ENCODE data around the gene PPP1R12B.

Gene PPP1R12B, protein sequence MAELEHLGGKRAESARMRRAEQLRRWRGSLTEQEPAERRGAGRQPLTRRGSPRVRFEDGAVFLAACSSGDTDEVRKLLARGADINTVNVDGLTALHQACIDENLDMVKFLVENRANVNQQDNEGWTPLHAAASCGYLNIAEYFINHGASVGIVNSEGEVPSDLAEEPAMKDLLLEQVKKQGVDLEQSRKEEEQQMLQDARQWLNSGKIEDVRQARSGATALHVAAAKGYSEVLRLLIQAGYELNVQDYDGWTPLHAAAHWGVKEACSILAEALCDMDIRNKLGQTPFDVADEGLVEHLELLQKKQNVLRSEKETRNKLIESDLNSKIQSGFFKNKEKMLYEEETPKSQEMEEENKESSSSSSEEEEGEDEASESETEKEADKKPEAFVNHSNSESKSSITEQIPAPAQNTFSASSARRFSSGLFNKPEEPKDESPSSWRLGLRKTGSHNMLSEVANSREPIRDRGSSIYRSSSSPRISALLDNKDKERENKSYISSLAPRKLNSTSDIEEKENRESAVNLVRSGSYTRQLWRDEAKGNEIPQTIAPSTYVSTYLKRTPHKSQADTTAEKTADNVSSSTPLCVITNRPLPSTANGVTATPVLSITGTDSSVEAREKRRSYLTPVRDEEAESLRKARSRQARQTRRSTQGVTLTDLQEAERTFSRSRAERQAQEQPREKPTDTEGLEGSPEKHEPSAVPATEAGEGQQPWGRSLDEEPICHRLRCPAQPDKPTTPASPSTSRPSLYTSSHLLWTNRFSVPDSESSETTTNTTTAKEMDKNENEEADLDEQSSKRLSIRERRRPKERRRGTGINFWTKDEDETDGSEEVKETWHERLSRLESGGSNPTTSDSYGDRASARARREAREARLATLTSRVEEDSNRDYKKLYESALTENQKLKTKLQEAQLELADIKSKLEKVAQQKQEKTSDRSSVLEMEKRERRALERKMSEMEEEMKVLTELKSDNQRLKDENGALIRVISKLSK

DNA sequence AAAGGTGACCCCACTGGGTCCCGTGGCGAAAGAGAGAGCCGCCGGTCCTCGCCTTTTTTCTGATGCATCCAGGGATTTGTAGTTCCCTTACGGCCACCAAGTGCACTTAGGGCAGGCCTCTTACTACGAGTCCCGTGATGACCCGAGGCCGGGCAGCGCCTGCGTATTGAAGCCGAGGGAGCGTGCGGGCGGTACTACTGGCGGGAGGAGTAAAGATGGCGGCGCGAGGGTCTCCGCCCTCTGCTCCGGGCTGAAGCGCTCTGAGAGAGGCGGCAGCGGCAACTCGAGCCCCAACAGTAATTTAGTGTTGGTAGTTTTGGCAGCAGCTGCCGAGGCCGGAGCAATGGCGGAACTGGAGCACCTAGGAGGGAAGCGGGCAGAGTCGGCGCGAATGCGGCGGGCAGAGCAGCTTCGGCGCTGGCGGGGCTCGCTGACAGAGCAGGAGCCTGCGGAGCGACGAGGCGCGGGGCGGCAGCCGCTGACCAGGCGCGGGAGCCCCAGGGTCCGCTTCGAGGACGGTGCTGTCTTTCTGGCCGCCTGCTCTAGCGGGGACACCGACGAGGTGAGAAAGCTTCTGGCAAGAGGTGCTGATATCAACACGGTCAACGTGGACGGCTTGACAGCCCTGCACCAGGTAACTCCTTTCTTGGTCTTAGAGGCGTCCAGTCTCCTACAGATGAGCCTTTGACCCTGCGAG lies at the start of gene PPP1R12B:
PPP1R12B (plus strand) TSS at position 191 of the 697 bp plus-strand sequence; CDS start at position 344, 153 bp downstream.
- FAIRE-seq = peak; percentile 98

- FAIRE-seq = no peak
Observed at GRCh38 chr1:202302166-202302565, 46.3 kb upstream of the PPP1R12B start.

DNA sequence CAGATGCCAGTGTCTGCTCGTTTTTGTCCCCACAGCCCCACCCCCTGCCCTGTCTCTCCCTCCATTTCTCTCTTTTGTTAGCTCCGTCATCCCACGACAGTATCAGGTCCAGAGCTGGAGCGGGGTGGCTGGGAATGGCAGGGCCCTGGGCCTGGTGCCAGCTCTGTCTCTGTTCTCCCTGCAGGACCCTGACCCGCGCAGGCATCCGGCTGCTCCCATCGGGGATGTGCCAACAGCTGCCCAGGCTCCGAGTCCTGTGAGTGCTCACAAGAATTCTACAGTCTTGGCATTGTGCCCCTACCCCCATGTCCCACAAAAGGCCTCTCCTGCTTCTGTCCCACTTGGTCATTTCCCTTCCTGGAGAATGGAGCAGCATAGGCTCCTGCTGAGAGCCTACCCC lies 44.1 kb upstream of the PPP1R12B start:
- no peak for FAIRE-seq

GRCh38 chr1:202305168-202305567 lies 43.3 kb upstream of the PPP1R12B start:
- no peak for FAIRE-seq

GRCh38 chr1:202306535-202307345 lies 41.8 kb upstream of the PPP1R12B start:
- no peak for FAIRE-seq

GRCh38 chr1:202310071-202310725 lies 38.3 kb upstream of the PPP1R12B start:
- no peak for FAIRE-seq

DNA sequence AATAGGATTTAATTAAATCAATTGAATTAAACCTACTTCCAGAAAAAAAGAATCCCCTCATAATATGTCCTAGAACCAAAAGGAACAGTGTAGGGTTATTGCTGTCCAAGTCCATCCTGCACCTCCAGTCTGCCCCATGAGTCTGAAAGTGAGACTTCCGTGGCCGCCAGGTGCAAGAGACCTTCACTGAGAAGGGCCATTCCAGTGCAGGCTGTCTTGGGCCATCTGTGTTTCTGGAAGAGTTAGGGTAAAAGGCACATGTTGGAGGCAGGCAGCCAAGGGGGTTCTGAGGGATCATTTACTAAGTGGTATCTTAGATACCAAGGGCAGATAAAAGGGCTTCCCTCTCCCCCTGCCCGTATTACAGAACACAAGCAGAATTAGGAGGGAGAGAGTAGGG lies 37.8 kb upstream of the PPP1R12B start:
- FAIRE-seq = no peak

DNA sequence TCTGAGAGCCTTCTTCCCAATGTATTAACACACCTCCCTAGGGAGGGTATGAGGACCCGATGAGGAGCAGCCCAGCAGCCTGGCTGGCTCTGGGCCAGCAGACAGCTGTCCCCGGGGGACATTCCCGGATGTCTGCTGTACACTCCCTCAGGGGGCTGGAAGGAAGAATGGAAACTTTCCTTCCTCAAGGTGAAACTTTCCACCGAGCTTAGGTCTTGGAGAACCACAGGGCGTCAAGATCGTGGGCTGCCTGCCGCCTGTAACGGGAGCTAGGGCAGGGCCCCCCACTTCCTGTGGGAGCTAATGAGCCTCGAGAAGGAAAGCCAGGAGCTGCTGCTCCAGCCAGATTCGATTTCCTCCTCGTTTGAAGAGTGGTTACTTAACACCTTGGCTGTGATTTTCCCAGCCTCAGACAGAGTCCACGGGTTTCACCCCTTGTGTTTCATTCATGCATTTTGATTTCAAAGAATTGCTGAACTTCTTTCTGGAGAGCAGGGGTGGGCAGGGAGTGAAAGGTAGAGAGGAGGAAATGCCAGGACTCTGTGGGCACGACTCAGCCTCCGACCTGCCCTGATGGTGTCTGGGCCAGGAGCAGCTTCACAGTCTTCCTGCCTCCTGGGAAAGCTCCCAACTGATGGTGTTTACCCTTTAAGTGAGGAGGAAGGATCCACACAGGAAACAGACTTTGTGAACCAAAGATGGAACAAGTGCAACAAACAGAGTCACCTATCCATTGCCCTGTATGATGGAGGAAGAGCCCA lies 36.4 kb upstream of the PPP1R12B start:
- no peak for FAIRE-seq

- FAIRE-seq = no peak
Observed at GRCh38 chr1:202315576-202316168, 32.8 kb upstream of the PPP1R12B start.

GRCh38 chr1:202316186-202316585 lies 32.3 kb upstream of the PPP1R12B start:
- no peak for FAIRE-seq

DNA sequence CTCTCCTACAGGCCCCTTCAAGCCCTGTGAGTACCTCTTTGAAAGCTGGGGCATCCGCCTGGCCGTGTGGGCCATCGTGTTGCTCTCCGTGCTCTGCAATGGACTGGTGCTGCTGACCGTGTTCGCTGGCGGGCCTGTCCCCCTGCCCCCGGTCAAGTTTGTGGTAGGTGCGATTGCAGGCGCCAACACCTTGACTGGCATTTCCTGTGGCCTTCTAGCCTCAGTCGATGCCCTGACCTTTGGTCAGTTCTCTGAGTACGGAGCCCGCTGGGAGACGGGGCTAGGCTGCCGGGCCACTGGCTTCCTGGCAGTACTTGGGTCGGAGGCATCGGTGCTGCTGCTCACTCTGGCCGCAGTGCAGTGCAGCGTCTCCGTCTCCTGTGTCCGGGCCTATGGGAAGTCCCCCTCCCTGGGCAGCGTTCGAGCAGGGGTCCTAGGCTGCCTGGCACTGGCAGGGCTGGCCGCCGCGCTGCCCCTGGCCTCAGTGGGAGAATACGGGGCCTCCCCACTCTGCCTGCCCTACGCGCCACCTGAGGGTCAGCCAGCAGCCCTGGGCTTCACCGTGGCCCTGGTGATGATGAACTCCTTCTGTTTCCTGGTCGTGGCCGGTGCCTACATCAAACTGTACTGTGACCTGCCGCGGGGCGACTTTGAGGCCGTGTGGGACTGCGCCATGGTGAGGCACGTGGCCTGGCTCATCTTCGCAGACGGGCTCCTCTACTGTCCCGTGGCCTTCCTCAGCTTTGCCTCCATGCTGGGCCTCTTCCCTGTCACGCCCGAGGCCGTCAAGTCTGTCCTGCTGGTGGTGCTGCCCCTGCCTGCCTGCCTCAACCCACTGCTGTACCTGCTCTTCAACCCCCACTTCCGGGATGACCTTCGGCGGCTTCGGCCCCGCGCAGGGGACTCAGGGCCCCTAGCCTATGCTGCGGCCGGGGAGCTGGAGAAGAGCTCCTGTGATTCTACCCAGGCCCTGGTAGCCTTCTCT lies 30.3 kb upstream of the PPP1R12B start:
- no peak for FAIRE-seq

DNA sequence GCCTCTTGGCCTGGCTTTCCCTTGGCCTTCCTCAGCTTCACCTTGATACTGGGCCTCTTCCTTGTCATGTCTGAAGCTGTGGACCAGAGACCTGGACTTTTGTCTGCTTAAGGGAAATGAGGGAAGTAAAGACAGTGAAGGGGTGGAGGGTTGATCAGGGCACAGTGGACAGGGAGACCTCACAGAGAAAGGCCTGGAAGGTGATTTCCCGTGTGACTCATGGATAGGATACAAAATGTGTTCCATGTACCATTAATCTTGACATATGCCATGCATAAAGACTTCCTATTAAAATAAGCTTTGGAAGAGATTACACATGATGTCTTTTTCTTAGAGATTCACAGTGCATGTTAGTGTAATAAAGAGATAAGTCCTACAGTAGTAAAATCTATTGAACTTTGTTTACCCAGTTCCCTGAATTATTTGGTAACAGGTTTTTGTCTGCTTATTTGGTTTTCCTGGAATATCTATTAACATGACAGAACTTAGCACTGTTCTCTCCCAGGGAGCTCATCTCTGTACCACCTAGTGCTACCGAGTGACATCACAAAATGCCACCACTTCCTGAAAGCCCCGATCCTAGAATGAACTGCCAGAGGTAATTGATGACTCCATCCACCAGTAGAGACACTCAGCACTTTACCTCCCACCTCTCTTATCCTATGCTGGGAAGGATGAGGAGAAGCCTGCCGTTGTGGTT lies 29.0 kb upstream of the PPP1R12B start:
- no peak for FAIRE-seq

- no peak for FAIRE-seq
Observed at GRCh38 chr1:202320081-202320405, 28.5 kb upstream of the PPP1R12B start.

- FAIRE-seq = no peak
Observed at GRCh38 chr1:202323731-202324130, 24.8 kb upstream of the PPP1R12B start.

- no peak for FAIRE-seq
Observed at GRCh38 chr1:202324646-202325045, 23.9 kb upstream of the PPP1R12B start.

GRCh38 chr1:202329891-202330290 lies 18.6 kb upstream of the PPP1R12B start:
- no peak for FAIRE-seq

DNA sequence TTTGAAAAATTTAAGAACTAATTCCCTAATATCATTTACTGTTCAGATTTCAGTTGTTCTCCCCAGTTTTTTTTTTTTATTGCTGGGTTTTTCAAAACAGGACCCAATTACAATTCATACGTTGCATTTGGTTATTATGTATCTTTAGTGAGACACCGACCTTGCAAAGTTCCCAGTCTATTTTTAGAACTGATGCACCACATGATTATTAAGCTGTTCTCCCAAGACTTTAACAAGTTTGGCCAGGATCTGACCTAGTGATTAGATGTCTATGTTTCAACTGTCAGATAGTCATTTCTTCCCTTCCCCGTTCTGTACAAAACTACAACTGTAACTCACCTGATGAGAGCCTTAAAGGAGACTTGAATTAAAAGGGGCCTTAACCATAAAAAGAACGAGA lies 14.6 kb upstream of the PPP1R12B start:
- no peak for FAIRE-seq

- FAIRE-seq = peak; percentile 94
Observed at GRCh38 chr1:202343652-202344349, 4.7 kb upstream of the PPP1R12B start.

All from A204.1 (cell line).